Measurements from ENCODE around the gene NUP210.

The NUP210 gene

DNA sequence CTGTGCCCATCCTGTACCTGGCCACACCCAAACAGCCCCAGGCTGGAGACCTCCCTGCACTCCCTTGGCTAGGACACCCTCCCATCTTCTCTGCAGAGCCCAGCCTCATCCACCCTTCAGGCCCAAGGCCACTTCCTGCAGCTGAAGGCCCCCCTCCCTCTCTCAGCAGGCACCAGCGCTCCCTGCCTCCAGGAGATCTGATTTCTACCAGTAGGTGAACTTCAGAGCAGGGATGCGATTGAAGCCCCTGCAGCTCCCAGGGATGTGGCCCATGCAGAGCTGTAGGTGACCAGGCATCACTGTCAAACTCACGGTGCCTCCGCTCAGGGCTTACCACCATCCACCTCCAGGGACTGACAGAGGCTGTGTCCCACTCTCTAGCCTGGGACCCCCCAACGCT lies 96.3 kb downstream of the NUP210 start:
- no peak for DNase-seq (ENCODE audit: low read depth)

- DNase-seq (ENCODE audit: low read depth): no peak
Observed at GRCh38 chr3:13322324-13322723, 97.8 kb downstream of the NUP210 start.

GRCh38 chr3:13319564-13320220 lies 100.4 kb downstream of the NUP210 start:
- DNase-seq (ENCODE audit: low read depth): no peak

DNA sequence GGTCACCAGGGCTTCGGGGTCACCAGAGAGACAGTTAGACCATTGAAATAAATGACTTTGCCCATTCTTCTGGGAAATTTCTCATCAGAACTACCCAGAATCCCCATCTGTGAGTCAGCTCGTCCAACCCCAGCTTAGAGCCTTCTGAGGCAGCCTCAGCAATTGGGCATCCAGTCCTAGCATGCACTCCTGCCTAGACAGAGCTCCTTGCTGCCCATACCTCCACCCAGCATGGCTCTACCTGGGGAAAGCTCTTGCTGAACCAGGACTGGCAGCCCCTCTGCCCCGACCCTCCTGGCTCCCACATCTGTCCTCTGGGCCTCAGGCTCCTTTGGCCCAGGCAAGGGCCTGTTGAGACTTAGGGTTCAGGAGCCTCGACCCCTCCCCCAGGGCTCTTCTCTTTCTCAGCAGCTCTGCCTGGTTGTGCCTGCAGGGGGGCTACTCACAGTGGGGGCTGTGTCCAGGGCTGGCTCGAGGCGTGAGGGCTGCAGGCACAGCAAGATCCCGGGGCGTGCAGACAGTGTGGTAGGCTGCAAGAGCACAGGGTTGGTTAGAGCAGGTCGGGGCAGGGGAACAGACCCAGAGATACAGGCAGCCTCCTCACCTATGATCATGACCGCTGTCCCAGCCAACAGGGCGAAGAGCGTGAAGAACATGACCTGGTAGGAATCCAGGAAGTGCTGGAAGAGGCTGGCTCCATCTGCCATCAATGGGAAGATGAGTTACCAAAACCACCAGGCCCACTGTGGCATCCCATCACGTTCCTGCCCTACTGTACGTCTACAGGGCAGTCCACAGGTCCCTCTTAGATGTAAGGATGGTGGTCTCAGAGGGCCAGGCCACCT lies 101.3 kb downstream of the NUP210 start:
- DNase-seq (ENCODE audit: low read depth): no peak

DNA sequence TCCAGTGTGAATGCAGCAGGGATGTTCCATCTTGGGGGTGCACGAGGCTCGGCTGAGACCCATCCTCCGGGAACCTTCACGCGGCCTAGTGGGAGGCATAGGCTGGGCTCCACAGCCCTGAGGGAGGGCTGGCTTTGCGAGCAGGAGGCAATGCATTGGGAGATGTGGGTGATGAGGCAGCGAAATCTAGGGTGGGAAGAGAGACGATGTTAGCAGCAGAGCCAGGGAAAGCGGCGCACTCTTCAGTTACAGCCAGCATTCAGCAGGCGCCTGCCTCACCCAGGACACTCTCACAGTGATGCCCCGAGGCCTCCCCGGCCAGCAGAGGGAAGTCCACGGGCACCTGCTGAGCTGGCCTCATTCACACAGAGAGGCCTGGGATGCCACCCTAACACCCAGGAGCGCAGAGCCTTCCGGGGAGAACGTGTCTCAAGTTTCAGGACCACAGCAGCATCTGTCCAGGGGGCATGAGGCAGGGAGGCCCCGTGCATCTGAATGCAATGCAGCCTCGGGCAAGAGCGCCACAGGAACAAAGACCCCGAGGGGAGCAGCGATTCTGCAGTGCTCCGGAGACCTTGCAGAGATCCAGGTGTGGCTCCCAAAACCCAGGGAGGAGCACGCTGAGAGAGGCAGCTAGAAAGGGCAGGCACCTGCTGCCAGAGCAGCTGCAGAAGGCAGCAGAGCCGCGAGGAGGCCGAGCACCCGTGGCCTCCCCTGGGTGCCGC lies 102.4 kb downstream of the NUP210 start:
- no peak for DNase-seq (ENCODE audit: low read depth)

DNA sequence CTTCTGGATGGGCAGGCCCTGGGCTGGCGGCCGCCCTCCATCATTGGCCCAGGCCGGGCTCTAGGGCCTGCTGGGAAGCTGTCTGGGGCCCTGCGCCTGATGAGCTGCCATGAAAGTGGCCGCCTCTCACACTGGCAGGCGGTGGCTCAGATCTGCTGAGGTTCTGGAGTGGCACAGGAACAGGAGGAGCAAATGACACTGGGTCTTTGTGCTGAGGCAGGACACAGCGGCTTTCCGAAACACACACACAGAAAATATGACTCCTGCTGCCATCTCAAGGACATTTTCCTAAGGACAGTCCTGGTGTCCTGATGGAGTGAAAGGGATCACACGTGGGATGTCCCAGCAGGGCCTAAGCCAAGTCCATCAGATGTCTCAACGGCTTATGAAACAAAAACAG lies 103.5 kb downstream of the NUP210 start:
- DNase-seq (ENCODE audit: low read depth): no peak

GRCh38 chr3:13314877-13315276 lies 105.2 kb downstream of the NUP210 start:
- DNase-seq (ENCODE audit: low read depth): no peak

DNA sequence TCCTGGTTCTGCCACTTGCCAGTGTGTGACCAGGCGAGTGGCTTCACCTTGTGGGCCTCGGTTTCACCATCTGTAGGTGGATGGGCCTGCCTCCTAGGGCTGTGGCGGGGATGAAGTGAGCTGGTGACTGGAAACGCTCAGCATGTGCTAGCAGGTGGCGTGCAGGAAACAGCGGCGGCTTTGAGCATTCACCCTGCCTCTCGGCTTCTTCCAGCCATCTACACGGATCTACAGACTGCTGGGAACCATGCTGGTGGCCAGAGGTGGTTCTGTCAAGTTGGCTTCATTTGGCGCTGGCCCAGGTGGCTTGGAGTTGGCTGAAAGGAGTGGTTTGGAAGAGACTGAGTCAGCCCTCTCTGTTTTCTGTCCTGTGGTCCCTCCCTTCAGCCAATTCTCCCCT lies 106.3 kb downstream of the NUP210 start:
- DNase-seq (ENCODE audit: low read depth): no peak

DNA sequence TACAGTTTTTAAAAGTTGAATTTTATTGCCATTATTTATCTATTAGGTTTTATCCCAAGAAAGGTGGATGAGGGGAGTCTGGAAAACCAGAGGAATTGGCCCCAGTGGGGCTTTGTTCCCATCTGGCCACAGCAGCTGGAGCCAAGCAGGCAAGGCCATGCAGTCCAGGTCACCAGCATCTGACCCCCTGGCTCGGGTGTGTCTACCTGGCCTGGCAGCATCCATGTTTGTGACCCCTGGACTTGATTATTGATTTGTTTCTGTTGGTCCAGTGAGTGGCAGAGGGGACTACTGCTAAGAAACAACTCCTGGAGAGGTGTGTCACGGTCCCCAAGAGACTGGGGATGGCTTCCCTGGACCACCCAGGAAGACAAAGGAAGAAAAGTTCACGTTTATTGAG lies 111.1 kb downstream of the NUP210 start:
- DNase-seq (ENCODE audit: low read depth): no peak

GRCh38 chr3:13308380-13308801 lies 111.7 kb downstream of the NUP210 start:
- DNase-seq (ENCODE audit: low read depth): peak; percentile 48

DNA sequence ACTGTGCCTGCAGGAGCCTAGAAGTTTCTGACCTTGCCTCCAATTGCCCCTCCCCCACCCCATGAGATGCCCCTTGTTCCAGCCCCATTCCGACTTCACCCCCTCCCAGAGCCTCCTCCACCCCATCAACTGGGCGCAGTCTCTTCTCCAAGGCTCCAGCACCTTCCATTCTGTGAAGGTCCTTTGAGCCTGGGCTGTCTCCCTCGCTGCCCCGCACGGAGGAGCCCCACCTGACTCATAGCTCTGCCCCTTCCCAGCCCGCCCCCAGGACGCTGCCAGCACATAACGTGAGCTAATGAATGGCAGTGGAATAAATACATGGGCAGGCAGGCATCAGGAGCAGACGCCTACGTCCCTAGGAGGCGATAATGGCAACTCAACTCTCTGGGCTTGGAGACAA lies 113.1 kb downstream of the NUP210 start:
- no peak for DNase-seq (ENCODE audit: low read depth)

- DNase-seq (ENCODE audit: low read depth): no peak
Observed at GRCh38 chr3:13305623-13306022, 114.5 kb downstream of the NUP210 start.

DNA sequence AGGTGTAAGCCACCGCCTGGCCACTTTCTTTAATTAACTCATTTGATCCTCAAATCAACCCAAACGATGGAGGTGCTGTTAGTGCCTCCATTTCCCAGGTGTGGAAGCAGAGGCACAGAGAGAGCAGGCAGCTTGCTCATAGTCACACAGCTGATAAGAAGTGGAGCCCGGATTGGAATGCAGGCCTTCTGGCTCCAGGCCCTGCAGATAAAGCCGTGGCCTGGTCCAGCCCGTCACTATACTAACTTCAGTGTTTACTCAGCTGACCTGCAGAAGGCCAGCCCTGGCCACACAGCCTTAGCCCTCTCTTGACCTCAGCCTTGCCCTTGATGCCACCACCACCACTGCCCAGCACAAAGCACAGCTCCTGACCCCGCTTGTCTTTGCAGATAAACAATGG lies 116.7 kb downstream of the NUP210 start:
- DNase-seq (ENCODE audit: low read depth): no peak

GRCh38 chr3:13301286-13301987 lies 118.7 kb downstream of the NUP210 start:
- peak; percentile 79 for DNase-seq (ENCODE audit: low read depth)

DNA sequence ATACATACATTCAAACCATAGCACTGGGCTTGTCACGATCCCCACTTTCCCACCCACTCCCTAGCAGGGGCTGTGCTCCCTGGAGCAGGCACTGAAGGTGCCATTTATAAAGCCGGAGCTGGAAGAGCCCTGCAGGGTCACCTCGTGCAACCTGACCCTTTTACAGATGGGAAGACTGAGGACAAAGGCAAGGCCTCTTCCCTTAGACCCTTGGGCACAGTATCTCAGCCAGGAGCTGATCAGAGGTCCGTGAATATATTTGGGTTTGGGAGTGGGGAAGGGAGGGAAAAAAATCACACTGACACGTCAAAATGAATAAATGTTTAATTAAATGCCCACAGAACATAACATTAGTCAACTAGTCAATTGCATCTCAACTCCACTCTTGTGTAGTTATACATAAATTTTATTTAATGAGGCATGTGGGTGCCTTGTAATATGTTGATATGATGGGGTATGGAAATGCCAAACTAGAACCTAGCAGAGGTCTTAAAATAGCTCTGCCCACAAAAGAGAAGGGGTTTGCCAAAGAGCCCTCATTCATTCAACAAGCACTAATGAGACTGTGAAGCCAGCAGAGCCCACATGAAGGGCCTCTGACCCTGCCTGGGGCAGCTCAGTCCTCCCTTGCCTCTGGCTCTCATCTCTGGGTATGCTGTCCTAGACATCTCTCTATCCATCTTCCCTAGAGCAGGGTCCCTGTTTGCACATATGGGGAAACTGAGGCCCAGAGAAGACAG lies 119.4 kb downstream of the NUP210 start:
- DNase-seq (ENCODE audit: low read depth): no peak

GRCh38 chr3:13299531-13300155 lies 120.5 kb downstream of the NUP210 start:
- no peak for DNase-seq (ENCODE audit: low read depth)

- no peak for DNase-seq (ENCODE audit: low read depth)
Observed at GRCh38 chr3:13296662-13297061, 123.5 kb downstream of the NUP210 start.

DNA sequence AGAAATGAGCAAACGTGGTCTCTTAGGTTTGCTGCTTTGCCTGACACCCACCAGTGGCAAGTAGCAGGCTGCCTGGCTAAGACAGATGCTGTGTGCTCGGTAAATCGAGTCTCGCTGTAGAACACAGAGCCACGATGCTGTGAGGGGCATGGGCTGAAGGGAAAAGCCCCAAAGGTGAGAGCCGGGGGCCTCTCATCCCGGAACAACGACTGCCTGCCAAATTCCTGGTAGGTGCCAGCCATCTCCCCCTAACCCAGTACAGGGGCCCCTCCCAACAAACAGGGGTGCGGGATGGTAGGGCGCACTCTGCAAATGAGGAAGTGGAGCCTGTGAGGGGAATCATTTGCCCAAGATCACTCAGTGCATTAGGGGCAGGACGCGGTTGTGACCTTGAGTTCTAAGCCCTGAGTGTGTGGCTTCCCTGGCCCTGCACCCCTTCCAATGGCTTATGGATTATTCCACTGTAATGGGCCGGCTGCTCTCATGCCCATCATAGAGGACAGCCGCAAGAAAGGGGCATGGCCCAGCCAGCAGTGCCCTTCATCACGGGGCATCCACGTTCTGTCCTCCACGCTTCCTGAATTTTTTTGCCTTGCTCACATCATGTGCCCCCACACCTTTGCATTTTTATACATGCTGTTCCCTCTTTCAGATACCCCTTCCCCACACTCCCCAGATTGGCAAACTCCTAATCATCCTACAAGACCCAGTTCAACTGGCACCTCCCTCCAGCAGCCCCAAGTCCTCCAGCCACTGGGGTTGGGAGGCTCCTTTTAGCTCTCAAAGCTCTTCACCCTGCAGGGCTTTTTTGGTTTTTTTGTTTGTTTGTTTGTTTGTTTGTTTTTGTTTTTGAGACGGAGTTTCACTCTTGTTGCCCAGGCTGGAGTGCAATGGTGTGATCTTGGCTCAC lies 125.4 kb downstream of the NUP210 start:
- DNase-seq (ENCODE audit: low read depth): no peak

DNA sequence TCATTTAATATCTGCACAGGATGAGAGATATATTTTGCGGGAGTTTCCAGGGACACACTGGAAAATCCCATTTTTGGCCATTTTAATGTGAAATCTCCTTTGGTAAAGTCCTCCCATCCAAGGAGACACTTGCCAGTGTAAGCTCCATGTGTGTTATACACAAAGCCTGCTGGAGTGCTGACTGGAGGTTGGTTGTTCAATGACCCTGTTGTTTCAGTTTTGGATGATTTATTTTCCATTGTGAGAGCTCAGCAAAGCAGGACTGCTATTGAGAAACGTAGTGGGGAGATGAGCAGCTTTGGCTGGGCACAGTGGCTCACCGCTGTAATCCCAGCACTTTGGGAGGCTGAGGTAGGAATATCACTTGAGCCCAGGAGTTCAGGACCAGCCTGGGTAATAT lies 127.7 kb downstream of the NUP210 start:
- no peak for DNase-seq (ENCODE audit: low read depth)

GRCh38 chr3:13290941-13291340 lies 129.2 kb downstream of the NUP210 start:
- DNase-seq (ENCODE audit: low read depth): no peak

All from ELR (cell line).